ENCODE data around the gene ERN1. TPM values are rescaled to one million over a fixed set of nuclear protein-coding genes. Genes with fewer than 3 reads are reported as not detected.

ERN1 gene
- total RNA-seq, 1 donor from 2014 or later = 7.1 TPM

- ATAC-seq (no peak), DNase-seq (ENCODE audit: missing footprints) (no peak)
- intact Hi-C loops (cut with DNase I) = no loop called here
Observed at GRCh38 chr17:64056269-64057005, 73.5 kb downstream of the ERN1 start.

DNA sequence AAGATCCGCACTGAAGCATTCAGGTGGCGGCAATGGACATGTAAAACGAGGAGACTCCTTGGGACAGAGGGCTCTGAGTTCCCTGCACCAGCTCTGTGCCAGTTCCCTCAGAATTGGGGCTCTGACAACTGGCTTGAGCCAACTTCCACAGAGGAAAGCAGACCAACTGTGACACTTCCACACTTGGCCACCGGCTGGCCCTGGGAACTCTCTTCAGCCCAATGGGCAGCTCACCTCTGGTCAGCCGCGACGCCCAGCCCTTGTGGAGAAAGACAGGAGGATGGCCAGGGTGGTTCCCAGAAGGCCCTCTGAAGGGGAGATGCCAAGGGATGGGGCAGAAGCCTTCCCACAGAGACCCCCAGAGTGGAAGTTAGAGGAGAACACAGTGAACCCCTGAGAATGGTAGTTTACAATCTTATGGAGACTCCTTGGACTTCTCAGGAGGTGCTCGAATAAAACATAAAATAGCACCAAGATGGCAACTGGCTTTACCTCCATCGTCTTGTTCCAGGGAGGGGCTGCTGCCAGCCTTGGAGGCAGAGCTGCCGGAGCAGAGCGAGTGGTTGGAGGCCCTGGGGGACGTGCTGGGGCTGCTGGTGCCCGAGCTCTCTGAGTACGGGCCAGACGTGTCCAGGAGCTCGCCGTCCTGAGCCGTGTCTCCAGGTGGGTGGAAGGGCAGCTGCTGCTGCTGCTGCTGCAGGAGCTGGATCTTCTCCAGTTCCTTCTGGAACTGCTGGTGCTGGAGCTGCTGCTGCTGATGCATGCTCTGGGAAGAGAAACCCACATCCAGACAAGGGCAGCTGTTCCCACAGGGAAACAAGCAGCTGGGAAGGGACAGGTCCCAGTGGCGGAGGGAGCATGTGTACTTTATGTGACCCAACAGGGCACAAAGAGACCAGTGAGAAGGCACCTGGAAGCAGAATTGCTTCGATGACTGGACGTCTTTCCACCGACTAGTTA is 74.5 kb downstream of the ERN1 start:
- DNase-seq (ENCODE audit: missing footprints) = no peak
- intact Hi-C loops (cut with DNase I) = no loop called here

DNA sequence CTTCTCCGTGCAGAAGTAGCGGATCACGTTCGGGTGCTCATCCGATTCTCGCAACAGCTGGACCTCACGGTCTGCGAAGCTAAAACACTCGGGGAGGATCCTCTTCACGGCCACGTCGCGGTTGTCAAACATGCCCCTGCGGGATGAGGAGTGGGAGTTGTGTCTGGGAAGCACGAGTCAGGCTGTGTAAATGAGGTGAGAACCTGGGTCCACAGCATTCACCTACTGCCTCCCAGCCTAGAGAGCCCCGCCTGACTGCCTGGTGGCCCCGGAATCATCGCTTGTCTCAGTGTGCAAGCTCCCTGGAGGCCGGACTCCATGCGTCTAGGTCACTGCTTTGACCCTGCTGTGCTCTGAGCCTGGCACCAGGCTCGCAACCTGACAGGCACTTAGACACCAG is 75.6 kb downstream of the ERN1 start:
- intact Hi-C loops (cut with DNase I) = no loop called here
- DNase-seq (ENCODE audit: missing footprints) (no peak), ATAC-seq (no peak)

More for the DNA sequence above, 74.5 kb downstream of the ERN1 start:
- no peak for ATAC-seq

DNA sequence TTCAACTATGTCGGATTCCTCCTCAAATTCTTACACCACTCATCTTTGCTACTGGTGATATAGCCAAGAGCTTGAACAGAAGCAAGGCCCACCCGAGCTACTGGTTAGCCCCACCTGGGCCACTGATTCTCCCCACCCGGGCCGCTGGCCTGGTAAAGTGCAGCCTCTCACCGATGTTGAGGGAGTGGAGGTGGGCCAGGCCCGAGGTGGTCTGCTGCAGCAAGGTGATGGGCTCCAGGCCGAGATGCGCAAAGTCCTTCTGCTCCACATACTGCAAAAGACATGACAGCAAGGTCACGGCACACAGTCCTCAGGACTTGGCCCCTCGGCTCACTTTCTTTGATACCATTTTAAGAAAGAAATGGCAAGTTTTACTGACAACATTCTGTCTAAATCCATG is 76.8 kb downstream of the ERN1 start:
- no peak for ATAC-seq
- DNase-seq (ENCODE audit: missing footprints) = no peak
- intact Hi-C loops (cut with DNase I) = no loop called here

- DNase-seq (ENCODE audit: missing footprints) (no peak), ATAC-seq (no peak)
- intact Hi-C loops (cut with DNase I) = no loop called here
Observed at GRCh38 chr17:64051153-64051552, 78.8 kb downstream of the ERN1 start.

- intact Hi-C loops (cut with DNase I) = no loop called here
- ATAC-seq (no peak), DNase-seq (ENCODE audit: missing footprints) (no peak)
Observed at GRCh38 chr17:64048805-64049204, 81.1 kb downstream of the ERN1 start.

DNA sequence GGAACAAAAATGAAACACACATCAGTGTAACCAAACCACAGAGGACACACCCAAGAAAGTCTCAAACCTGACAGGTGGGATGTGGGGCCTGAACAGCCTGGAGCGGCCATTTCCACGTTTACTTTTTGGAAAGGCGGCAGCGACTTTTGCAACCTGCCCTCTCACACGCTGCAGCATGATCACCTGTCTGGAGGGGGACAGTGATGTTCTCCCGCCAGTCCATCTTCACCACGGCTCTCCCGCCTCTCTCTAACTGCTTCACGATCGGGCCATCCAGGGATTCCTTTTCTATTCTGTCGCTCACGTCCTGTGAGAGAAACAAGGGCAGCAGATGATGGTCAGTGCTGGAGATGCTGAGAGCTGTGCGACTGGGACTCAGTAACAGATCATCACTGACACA is 84.8 kb downstream of the ERN1 start:
- intact Hi-C loops (cut with DNase I) = no loop called here
- ATAC-seq = no peak
- no peak for DNase-seq (ENCODE audit: missing footprints)

DNA sequence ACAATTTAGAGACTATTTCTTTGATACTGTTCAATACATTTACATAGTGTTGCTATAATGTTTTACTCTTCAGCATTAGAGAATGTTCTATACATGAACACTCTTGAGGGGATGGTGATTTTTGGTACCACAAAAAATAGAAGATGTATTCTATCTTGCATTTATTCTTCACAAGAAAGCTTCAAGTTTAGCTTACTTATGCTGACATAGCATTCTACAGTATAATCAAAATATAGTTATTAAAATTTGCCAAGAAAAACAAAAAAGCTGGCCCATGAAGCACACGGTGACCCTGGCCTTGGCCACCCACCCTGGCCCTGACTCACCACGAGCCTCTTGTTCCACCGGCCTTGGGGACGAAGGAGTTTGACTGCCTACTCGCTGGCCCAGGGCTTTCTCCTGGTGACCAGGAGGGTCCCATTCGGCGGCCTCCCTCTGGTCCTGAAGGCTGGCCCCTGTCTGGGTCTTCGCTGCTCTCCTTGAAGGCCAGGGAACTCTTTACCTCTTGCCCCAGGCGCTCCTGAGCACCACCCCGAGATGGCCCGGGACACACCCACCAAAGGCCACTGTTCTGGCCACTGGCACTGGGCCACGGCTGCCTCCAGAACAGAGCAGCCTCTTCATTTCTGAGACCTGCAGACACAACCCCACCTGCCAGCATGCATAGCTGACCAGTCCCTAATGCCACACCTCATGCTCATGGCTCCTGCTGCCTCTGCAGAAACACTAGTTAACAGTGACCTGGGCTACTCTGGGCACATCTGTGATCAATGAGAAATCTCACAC is 87.1 kb downstream of the ERN1 start:
- DNase-seq (ENCODE audit: missing footprints) = peak; percentile 65
- intact Hi-C loops (cut with DNase I) = no loop called here
- ATAC-seq = no peak

DNA sequence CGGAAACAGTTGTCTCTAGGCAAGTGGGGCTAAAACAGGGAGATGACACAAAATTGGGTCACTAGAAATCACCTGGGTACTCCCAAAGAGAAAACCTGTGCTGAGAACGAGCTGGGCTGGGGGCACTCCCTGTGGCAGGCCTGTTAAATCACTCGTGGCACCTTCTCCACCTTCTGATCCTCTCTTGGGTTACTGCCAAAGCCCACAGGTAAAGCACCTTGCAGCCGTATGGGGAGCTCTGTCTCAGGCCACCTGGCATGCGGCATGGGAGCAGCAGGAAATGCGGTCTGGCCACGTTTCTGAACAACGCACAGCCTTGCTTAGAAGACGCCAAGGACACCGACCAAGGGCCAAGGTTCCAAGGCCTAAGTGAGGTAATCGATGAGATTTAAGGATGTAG is 88.0 kb downstream of the ERN1 start:
- intact Hi-C loops (cut with DNase I) = no loop called here
- no peak for DNase-seq (ENCODE audit: missing footprints)
- no peak for ATAC-seq

DNA sequence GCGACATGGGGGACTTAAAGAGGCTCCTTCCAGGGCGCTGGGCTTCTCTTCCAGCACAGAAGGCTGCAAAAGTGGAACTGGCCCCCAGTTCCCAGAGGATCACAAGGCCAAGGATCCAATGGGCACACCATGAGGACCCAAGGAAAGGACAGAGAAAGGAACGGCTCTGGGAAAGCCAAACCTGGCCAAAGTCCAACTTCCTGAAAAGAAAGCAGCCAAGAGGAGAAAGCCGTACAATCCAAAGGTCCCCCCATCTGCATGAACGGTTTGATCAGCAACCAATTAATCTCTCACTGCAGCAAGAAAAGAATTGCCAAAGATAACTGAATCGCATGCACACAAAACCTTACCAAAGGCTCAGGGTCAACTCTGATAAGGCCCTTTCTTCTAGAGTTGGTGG is 89.7 kb downstream of the ERN1 start:
- no peak for DNase-seq (ENCODE audit: missing footprints)
- intact Hi-C loops (cut with DNase I) = no loop called here
- no peak for ATAC-seq

DNA sequence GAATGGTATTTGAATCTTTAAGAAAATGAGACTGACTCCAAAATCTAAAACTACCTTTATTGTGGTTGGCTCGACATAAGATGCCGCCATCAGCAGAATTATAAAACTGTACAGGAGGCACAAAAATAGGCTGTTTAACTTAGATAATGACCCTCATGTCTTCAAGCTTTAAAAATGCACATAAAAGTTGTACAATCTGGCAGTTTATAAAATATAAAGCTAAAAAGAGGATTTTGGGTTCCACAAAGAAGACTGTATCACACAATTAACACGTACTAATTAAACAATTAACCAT is 90.9 kb downstream of the ERN1 start:
- intact Hi-C loops (cut with DNase I) = no loop called here
- ATAC-seq = no peak

DNA sequence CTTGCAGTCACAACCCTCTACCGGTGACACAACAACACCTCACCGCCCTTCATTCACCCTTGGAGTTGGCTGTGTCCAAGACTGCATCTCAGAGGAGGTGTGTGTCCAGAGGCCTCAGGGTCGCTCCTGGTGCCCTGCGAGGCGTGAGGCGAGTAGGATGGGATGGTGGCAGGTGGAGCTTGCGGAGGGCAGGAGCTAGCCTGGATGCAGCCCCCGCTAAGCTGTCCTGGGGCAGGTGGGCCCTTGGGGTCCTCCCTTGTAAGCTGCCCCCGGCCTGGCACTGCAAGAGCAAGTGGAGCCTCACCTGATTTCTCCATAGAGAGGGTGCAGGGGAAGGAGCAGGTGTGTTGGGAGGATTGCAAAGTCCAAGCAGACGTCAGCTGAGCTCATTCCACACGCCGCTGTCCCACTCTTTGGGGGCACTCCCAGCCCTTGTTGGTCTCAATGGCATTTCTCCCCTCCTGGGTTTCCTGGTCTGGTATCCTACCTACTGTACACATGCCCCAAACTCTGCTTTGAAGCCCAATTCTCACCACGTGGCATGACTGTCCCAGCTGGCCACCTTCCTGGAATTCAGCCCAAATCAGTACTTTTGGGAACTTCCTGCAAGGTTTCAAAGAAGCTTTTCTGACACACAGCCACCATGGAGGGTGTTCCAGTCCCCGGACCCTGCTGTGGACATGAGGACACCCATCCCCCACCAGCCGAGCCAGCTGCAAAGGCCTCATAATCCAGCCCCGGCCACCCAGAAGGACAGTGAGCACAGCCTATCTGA is 91.4 kb downstream of the ERN1 start:
- intact Hi-C loops (cut with DNase I) = no loop called here
- DNase-seq (ENCODE audit: missing footprints) (no peak), ATAC-seq (no peak)

More for the DNA sequence above, 90.9 kb downstream of the ERN1 start:
- DNase-seq (ENCODE audit: missing footprints) = no peak

DNA sequence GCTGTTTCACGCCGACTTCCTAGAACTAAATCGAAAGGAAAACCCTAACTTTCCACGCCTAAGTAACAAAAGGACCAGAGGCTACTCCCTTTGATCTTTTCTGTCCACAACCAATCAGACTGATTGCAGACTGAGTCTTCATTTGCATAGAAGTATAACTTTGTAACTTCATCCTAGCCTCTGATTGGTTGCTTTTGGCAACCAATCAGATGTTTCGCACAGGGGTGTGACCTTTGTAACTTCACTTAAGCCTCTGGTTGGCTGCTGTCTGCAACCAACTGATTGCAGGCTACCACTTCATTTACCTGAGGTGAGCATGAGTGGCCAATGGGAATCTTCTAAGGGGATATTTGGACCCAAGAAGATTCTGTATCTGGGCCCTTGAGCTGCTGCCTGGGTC is 92.1 kb downstream of the ERN1 start:
- intact Hi-C loops (cut with DNase I) = no loop called here
- DNase-seq (ENCODE audit: missing footprints) (no peak), ATAC-seq (no peak)

DNA sequence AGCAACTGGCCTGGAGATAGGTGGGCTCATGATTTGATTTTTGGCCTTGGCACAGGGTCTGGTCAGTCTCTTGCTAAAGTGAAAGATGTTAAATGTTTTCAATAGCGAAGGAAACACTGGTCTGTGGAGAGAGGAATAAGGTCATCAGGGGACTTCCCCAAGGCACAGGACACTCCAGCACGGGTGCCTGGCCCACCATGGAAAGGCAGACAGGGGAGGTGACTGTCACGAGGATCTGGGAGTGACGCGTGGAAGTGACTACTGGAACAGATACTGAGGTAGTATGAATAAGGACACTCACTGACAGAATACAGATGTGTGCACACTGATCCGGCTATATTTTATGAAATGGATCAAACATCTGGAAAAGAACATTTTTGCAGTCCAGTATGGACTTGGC is 92.8 kb downstream of the ERN1 start:
- no peak for DNase-seq (ENCODE audit: missing footprints)
- intact Hi-C loops (cut with DNase I) = no loop called here
- ATAC-seq = no peak

GRCh38 chr17:64036198-64036922 is 93.6 kb downstream of the ERN1 start:
- intact Hi-C loops (cut with DNase I) = no loop called here
- DNase-seq (ENCODE audit: missing footprints) = no peak
- no peak for ATAC-seq

GRCh38 chr17:64032081-64032480 is 97.9 kb downstream of the ERN1 start:
- no peak for ATAC-seq
- DNase-seq (ENCODE audit: missing footprints) = no peak
- intact Hi-C loops (cut with DNase I) = no loop called here

DNA sequence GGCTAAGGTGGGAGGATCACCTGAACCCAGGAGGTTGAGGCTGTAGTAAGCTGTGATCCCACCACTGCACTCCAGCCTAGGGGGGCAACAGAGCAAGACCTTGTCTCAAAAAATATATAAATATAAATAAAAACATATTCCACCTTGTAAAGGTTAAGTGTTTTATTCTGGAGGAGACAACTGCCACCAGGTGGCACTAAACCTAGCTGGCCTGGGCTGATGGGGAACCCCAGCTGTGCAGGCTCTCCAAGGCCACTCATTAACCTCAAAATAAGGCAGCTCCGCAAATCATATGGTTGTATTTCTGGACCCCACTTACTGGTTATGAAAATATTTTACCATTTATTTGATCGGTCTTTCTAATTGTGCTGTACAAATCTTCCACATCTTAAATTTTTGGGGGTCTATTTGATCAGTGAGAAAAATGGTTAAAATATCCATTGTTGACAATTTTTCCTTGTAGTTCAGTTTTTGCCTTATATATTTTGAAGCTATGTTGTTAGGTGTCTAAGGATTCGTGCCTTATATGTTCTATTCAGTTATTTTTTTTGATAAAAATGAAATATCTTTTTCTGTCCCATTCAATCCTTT is 101.0 kb downstream of the ERN1 start:
- ATAC-seq = no peak
- intact Hi-C loops (cut with DNase I) = loop anchor here (2.0 kb wide), 1 partner anchor 106 kb away; no protein-coding TSS in a partner anchor
- DNase-seq (ENCODE audit: missing footprints) = peak; percentile 69

Data from Right ventricle myocardium inferior (tissue), 1 donor.